SU-DHL-6 (cell line): ENCODE data around the gene UCK2.

Experiments used
- H2AFZ ChIP-seq: fragments of 200-600 bp; sonication (generic); 2 replicates; pipeline ENCODE4 v1.6.1; 2014; ENCODE audit warnings: low read depth, mild to moderate bottlenecking, moderate library complexity, mixed read lengths, antibody characterized with exemption, low read length; ENCODE audit not compliant: severe bottlenecking
- H3F3A ChIP-seq: fragments of 200-600 bp; shearing (Covaris generic); 2 replicates; pipeline ENCODE4 v1.6.0; 2016; ENCODE audit warnings: antibody characterized with exemption, mild to moderate bottlenecking; ENCODE audit not compliant: insufficient read depth
- H3K27ac ChIP-seq: fragments of 200-600 bp; sonication (generic); 2 replicates; pipeline ENCODE4 v1.5.1; 2016; ENCODE audit warnings: low read depth, mild to moderate bottlenecking, low read length, moderate library complexity, mixed read lengths
- H3K27me3 ChIP-seq: fragments of 200-600 bp; sonication (generic), shearing (Covaris generic); 2 replicates; pipeline ENCODE4 v1.6.0; 2014; ENCODE audit warnings: mild to moderate bottlenecking, low read length
- H3K36me3 ChIP-seq: fragments of 200-600 bp; sonication (generic); 2 replicates; pipeline ENCODE4 v1.6.1; 2014; ENCODE audit warnings: mild to moderate bottlenecking, low read length, mixed read lengths
- H3K4me2 ChIP-seq: fragments of 300-600, 200-600 bp; shearing (Covaris generic), sonication (generic); 2 replicates; pipeline ENCODE4 v1.6.0; 2014; ENCODE audit warnings: low read length, low read depth, mild to moderate bottlenecking; ENCODE audit not compliant: poor library complexity, severe bottlenecking
- H3K4me3 ChIP-seq: fragments of 200-600 bp; sonication (generic); 2 replicates; pipeline ENCODE4 v1.5.1; 2014; ENCODE audit warnings: antibody characterized with exemption, low read length, mild to moderate bottlenecking, mixed read lengths; ENCODE audit not compliant: insufficient read depth, poor library complexity, severe bottlenecking
- H3K79me2 ChIP-seq: fragments of 200-600 bp; sonication (generic); 2 replicates; pipeline ENCODE4 v1.6.1; 2014; ENCODE audit warnings: mild to moderate bottlenecking, low read length, moderate library complexity; ENCODE audit not compliant: insufficient read depth
- H3K9ac ChIP-seq: fragments of 200-600 bp; sonication (generic); 2 replicates; pipeline ENCODE4 v1.7.0; 2014; ENCODE audit warnings: mild to moderate bottlenecking, low read length
- H3K9me2 ChIP-seq: fragments of 200-600 bp; sonication (generic); replicated peaks from 2 replicates; pipeline ENCODE4 v1.6.1; 2014; ENCODE audit warnings: low read length; ENCODE audit not compliant: insufficient read depth
- H3K9me3 ChIP-seq: fragments of 200-600 bp; sonication (generic); 2 replicates; pipeline ENCODE4 v1.6.1; 2014; ENCODE audit warnings: low read length, mixed read lengths; ENCODE audit not compliant: insufficient read depth
- H4K20me1 ChIP-seq: fragments of 200-600 bp; sonication (generic); 2 replicates; pipeline ENCODE4 v1.6.1; 2014; ENCODE audit warnings: low read depth, mild to moderate bottlenecking, antibody characterized with exemption, low read length, moderate library complexity, mixed read lengths
- CTCF ChIP-seq: fragments of 200-600 bp; sonication (generic); IDR thresholded peaks from one replicate; pipeline ENCODE4 v1.5.1; 2017; ENCODE audit warnings: antibody characterized with exemption, mild to moderate bottlenecking, low read length, moderate library complexity; ENCODE audit not compliant: insufficient read depth, poor library complexity, severe bottlenecking
- EZH2phosphoT487 ChIP-seq: fragments of 200-600 bp; sonication (generic), shearing (Covaris generic); conservative IDR thresholded peaks from 2 replicates; pipeline ENCODE4 v1.6.1; 2018; ENCODE audit warnings: mild to moderate bottlenecking, antibody characterized with exemption, low read length, moderate library complexity, mixed read lengths

Gene UCK2

GRCh38 chr1:165942062-165942461, 114.6 kb downstream of the UCK2 start:
- Histone ChIP-seq H2AFZ (no peak overlapping the region), H4K20me1 (no peaks in the 10 kb centered on the region), H3K4me3 (no peak overlapping the region), H3K9me3 (no peaks in the 10 kb centered on the region), H3K9ac (no peak overlapping the region), H3K36me3 (no peaks in the 10 kb centered on the region), H3K27me3 (no peaks in the 10 kb centered on the region), H3F3A (no peaks in the 10 kb centered on the region), H3K79me2 (no peaks in the 10 kb centered on the region), H3K4me2 (no peak overlapping the region), H3K9me2 (no peaks in the 10 kb centered on the region), H3K27ac (no peak overlapping the region)
- TF ChIP-seq EZH2phosphoT487 (no peak), CTCF (no peak)

- H2AFZ ChIP-seq: no peak overlapping the region
- H3K79me2 ChIP-seq: no peaks in the 10 kb centered on the region
- H3K27me3 ChIP-seq: no peaks in the 10 kb centered on the region
- no peaks in the 10 kb centered on the region for H3F3A ChIP-seq
- no peak overlapping the region for H3K4me3 ChIP-seq
- H4K20me1 ChIP-seq: no peaks in the 10 kb centered on the region
- H3K27ac ChIP-seq: no peak overlapping the region
- no peaks in the 10 kb centered on the region for H3K36me3 ChIP-seq
- TF ChIP-seq EZH2phosphoT487 (no peak), CTCF (no peak)
- H3K9me2 ChIP-seq: no peaks in the 10 kb centered on the region
- no peak overlapping the region for H3K9ac ChIP-seq
- H3K4me2 ChIP-seq: no peak overlapping the region
- H3K9me3 ChIP-seq: no peaks in the 10 kb centered on the region
Measured at GRCh38 chr1:165942927-165943597, 115.6 kb downstream of the UCK2 start.

- H3K4me2 ChIP-seq: no peak overlapping the region
- no peaks in the 10 kb centered on the region for H3F3A ChIP-seq
- TF ChIP-seq EZH2phosphoT487: no peak
- no peak for TF ChIP-seq CTCF
- no peaks in the 10 kb centered on the region for H4K20me1 ChIP-seq
- no peak overlapping the region for H3K9ac ChIP-seq
- H3K27ac ChIP-seq: no peak overlapping the region
- no peaks in the 10 kb centered on the region for H3K9me2 ChIP-seq
- H3K27me3 ChIP-seq: no peaks in the 10 kb centered on the region
- H3K36me3 ChIP-seq: no peaks in the 10 kb centered on the region
- no peaks in the 10 kb centered on the region for H3K79me2 ChIP-seq
- H3K9me3 ChIP-seq: no peaks in the 10 kb centered on the region
- H2AFZ ChIP-seq: no peak overlapping the region
- no peak overlapping the region for H3K4me3 ChIP-seq
Measured at GRCh38 chr1:165945911-165946310, 118.5 kb downstream of the UCK2 start.
